CD4-positive, alpha-beta T cell treated with Interleukin-6 for 4 hours (primary cell): Measurements from ENCODE around the gene KCNH1.

Experiments
- DNase-seq: peaks from one replicate; pipeline ENCODE4 v3.0.0-alpha.2; 2020; ENCODE audit warnings: mixed read lengths

KCNH1 gene

GRCh38 chr1:210855440-210855839, 278.5 kb downstream of the KCNH1 start:
- no peak for DNase-seq

- no peak for DNase-seq
These were observed 280.7 kb downstream of the KCNH1 start for GRCh38 chr1:210853276-210853675.

- DNase-seq: no peak
These were observed 283.4 kb downstream of the KCNH1 start for GRCh38 chr1:210850556-210850955.

GRCh38 chr1:210848474-210848873, 285.5 kb downstream of the KCNH1 start:
- DNase-seq: no peak

GRCh38 chr1:210841926-210842625, 291.9 kb downstream of the KCNH1 start:
- no peak for DNase-seq

- no peak for DNase-seq
These were observed 303.6 kb downstream of the KCNH1 start for GRCh38 chr1:210830034-210831028.

GRCh38 chr1:210828996-210829596, 304.9 kb downstream of the KCNH1 start:
- no peak for DNase-seq

GRCh38 chr1:210827481-210827880, 306.5 kb downstream of the KCNH1 start:
- no peak for DNase-seq

- no peak for DNase-seq
These were observed 307.3 kb downstream of the KCNH1 start for GRCh38 chr1:210826686-210827085.

GRCh38 chr1:210822932-210823331, 311.0 kb downstream of the KCNH1 start:
- DNase-seq: no peak

GRCh38 chr1:210822241-210822640, 311.7 kb downstream of the KCNH1 start:
- DNase-seq: no peak

GRCh38 chr1:210821615-210822014, 312.3 kb downstream of the KCNH1 start:
- DNase-seq: no peak

GRCh38 chr1:210819266-210819665, 314.7 kb downstream of the KCNH1 start:
- DNase-seq: no peak

GRCh38 chr1:210817385-210818275, 316.3 kb downstream of the KCNH1 start:
- DNase-seq: no peak

- DNase-seq: no peak
These were observed 318.1 kb downstream of the KCNH1 start for GRCh38 chr1:210815641-210816550.

GRCh38 chr1:210814382-210815123, 319.4 kb downstream of the KCNH1 start:
- DNase-seq: no peak

- DNase-seq: no peak
These were observed 332.4 kb downstream of the KCNH1 start for GRCh38 chr1:210801501-210801900.

GRCh38 chr1:210800756-210801155, 333.2 kb downstream of the KCNH1 start:
- DNase-seq: no peak

- DNase-seq: no peak
These were observed 333.6 kb downstream of the KCNH1 start for GRCh38 chr1:210800301-210800700.

- no peak for DNase-seq
These were observed 336.5 kb downstream of the KCNH1 start for GRCh38 chr1:210797422-210797821.

GRCh38 chr1:210796421-210796820, 337.5 kb downstream of the KCNH1 start:
- DNase-seq: no peak
